HEK293 (cell line): Measurements from ENCODE around the gene AFF1.

Experiments
- CTCF ChIA-PET: fragments of 350-600 bp; formaldehyde crosslinking; extraction: SDS; loops from one replicate; lab custom pipeline; 2021; ENCODE audit warnings: antibody characterized with exemption; lab: Yijun Ruan, JAX
- POLR2A ChIA-PET: fragments of 300-600 bp; formaldehyde crosslinking; extraction: SDS; loops from one replicate; lab custom pipeline; 2020; ENCODE audit warnings: antibody characterized with exemption, inconsistent platforms; lab: Yijun Ruan, JAX
- H3K27ac ChIP-seq: fragments of 200-500 bp; sonication (Bioruptor generic); 2 replicates; pipeline ENCODE4 v1.5.1; 2014; ENCODE audit warnings: low read depth, low read length, control low read depth, inconsistent platforms; ENCODE audit errors: extremely low read depth
- H3K36me3 ChIP-seq, 2 experiments: fragments of 200-500 bp in 1 of 2; sonication (Bioruptor generic) in 1 of 2; 1 replicate in 1 of 2; 2 replicates in 1 of 2; pipeline ENCODE4 v1.5.1; 2014 to 2017; ENCODE audit warnings: inconsistent platforms in 2 of 2, low read length in 2 of 2; ENCODE audit not compliant: control insufficient read depth in 2 of 2, insufficient read depth in 1 of 2
- H3K4me1 ChIP-seq: fragments of 200-500 bp; sonication (Bioruptor generic); 2 replicates; pipeline ENCODE4 v1.5.1; 2014; ENCODE audit warnings: mild to moderate bottlenecking, low read length, inconsistent platforms; ENCODE audit not compliant: control insufficient read depth, insufficient read depth
- H3K4me3 ChIP-seq: 2 replicates; pipeline ENCODE4 v1.5.1; 2011; ENCODE audit warnings: low read depth, mild to moderate bottlenecking, control low read depth, low read length, moderate library complexity
- H3K9me3 ChIP-seq: fragments of 200-500 bp; sonication (Bioruptor generic); 2 replicates; pipeline ENCODE4 v1.5.1; 2014; ENCODE audit warnings: low read depth, low read length, inconsistent platforms; ENCODE audit not compliant: control insufficient read depth, insufficient read depth
- AEBP2 ChIP-seq: fragments of 450-650 bp; formaldehyde crosslinking; IDR thresholded peaks from 2 replicates; pipeline ENCODE4 v1.5.1; 2016; ENCODE audit warnings: missing biosample characterization, missing genetic modification characterization, borderline replicate concordance
- BCL11A ChIP-seq: fragments of 450-650 bp; formaldehyde crosslinking; IDR thresholded peaks from 2 replicates; pipeline ENCODE4 v1.5.1; 2016; ENCODE audit warnings: low read depth, missing biosample characterization, missing genetic modification characterization
- GFI1B ChIP-seq: fragments of 450-650 bp; formaldehyde crosslinking; IDR thresholded peaks from 2 replicates; pipeline ENCODE4 v1.5.1; 2016; ENCODE audit warnings: missing biosample characterization, missing genetic modification characterization
- GLI2 ChIP-seq: fragments of 450-650 bp; formaldehyde crosslinking; IDR thresholded peaks from 2 replicates; pipeline ENCODE4; 2017; ENCODE audit warnings: missing biosample characterization, missing genetic modification characterization, low read depth, borderline replicate concordance
- IKZF3 ChIP-seq: fragments of 450-650 bp; IDR thresholded peaks from 2 replicates; pipeline ENCODE4 v1.5.0; 2018; ENCODE audit warnings: missing biosample characterization, mild to moderate bottlenecking, missing genetic modification characterization, moderate library complexity
- KLF17 ChIP-seq: fragments of 450-650 bp; formaldehyde crosslinking; IDR thresholded peaks from 2 replicates; pipeline ENCODE4 v1.5.1; 2016; ENCODE audit warnings: missing biosample characterization, missing genetic modification characterization
- KLF7 ChIP-seq: fragments of 450-650 bp; formaldehyde crosslinking; IDR thresholded peaks from 2 replicates; pipeline ENCODE4 v1.5.1; 2016; ENCODE audit warnings: missing biosample characterization, missing genetic modification characterization, borderline replicate concordance
- PBX3 ChIP-seq: sonication (generic); formaldehyde crosslinking; IDR thresholded peaks from 2 replicates; pipeline ENCODE4 v1.8.1; 2022; ENCODE audit warnings: mild to moderate bottlenecking, moderate library complexity, missing genetic modification reagents
- REST ChIP-seq: fragments of 450-650 bp; formaldehyde crosslinking; IDR thresholded peaks from 2 replicates; pipeline ENCODE4 v1.5.1; 2016; ENCODE audit warnings: missing biosample characterization, missing genetic modification characterization
- ZBTB26 ChIP-seq: fragments of 450-650 bp; formaldehyde crosslinking; optimal IDR thresholded peaks from 2 replicates; pipeline ENCODE3; 2016; ENCODE audit warnings: missing biosample characterization, mild to moderate bottlenecking, missing genetic modification characterization
- ZBTB8A ChIP-seq: fragments of 450-650 bp; formaldehyde crosslinking; IDR thresholded peaks from 2 replicates; pipeline ENCODE4 v1.5.1; 2016; ENCODE audit warnings: missing biosample characterization, missing genetic modification characterization
- ZEB2 ChIP-seq: fragments of 450-650 bp; formaldehyde crosslinking; IDR thresholded peaks from 2 replicates; pipeline ENCODE4 v1.5.1; 2016; ENCODE audit warnings: missing biosample characterization, missing genetic modification characterization
- ZNF121 ChIP-seq: fragments of 450-650 bp; formaldehyde crosslinking; IDR thresholded peaks from 2 replicates; pipeline ENCODE4 v1.5.1; 2016; ENCODE audit warnings: missing biosample characterization, missing genetic modification characterization
- ZNF148 ChIP-seq: fragments of 450-650 bp; formaldehyde crosslinking; IDR thresholded peaks from 2 replicates; pipeline ENCODE4 v1.5.0; 2017; ENCODE audit warnings: missing biosample characterization, missing genetic modification characterization, borderline replicate concordance
- ZNF175 ChIP-seq: fragments of 450-650 bp; formaldehyde crosslinking; IDR thresholded peaks from 2 replicates; pipeline ENCODE4 v1.5.1; 2016; ENCODE audit warnings: missing biosample characterization, missing genetic modification characterization
- ZNF239 ChIP-seq: fragments of 450-650 bp; formaldehyde crosslinking; IDR thresholded peaks from 2 replicates; pipeline ENCODE4 v1.5.1; 2016; ENCODE audit warnings: missing biosample characterization, missing genetic modification characterization
- ZNF449 ChIP-seq: fragments of 450-650 bp; formaldehyde crosslinking; IDR thresholded peaks from 2 replicates; pipeline ENCODE4 v1.5.1; 2017; ENCODE audit warnings: missing biosample characterization, mild to moderate bottlenecking, missing genetic modification characterization, moderate library complexity
- ZNF549 ChIP-seq: fragments of 450-650 bp; IDR thresholded peaks from 2 replicates; pipeline ENCODE4 v1.5.1; 2018; ENCODE audit warnings: missing biosample characterization, missing genetic modification characterization, mild to moderate bottlenecking, inconsistent platforms, moderate library complexity
- ZNF660 ChIP-seq: fragments of 450-650 bp; IDR thresholded peaks from 2 replicates; pipeline ENCODE4 v1.5.1; 2018; ENCODE audit warnings: missing biosample characterization, mild to moderate bottlenecking, missing genetic modification characterization
- ZNF692 ChIP-seq: fragments of 450-650 bp; formaldehyde crosslinking; IDR thresholded peaks from 2 replicates; pipeline ENCODE4 v1.5.1; 2016; ENCODE audit warnings: missing biosample characterization, missing genetic modification characterization

The AFF1 gene

GRCh38 chr4:87073199-87074120 is 138.6 kb downstream of the AFF1 start (continued):
- TF ChIP-seq ZNF175 (tag by site-specific recombination) (no peak), ZEB2 (tag by site-specific recombination) (0 out of 2 replicates have a peak, but pooled peaks have one; percentile 40), ZNF121 (no peak), ZNF239 (tag by site-specific recombination) (no peak), PBX3 (no peak), AEBP2 (tag by site-specific recombination) (no peak), REST (tag by site-specific recombination) (no peak), ZBTB26 (tag by site-specific recombination) (peak; percentile 40), KLF7 (no peak)

GRCh38 chr4:87074121-87074488 is 139.3 kb downstream of the AFF1 start:
- CTCF ChIA-PET, result no interaction called here
- Histone ChIP-seq H3K4me1 (peaks cover 15% of the 10 kb centered on the region), H3K9me3 (no peaks in the 10 kb centered on the region), H3K27ac (no peak overlapping the region), H3K4me3 (no peak overlapping the region), H3K36me3 (no peaks in the 10 kb centered on the region)
- POLR2A ChIA-PET, result no interaction called here
- TF ChIP-seq ZNF449 (tag by site-specific recombination) (no peak), GFI1B (tag by site-specific recombination) (no peak), GLI2 (tag by site-specific recombination) (no peak), ZNF549 (no peak), IKZF3 (tag by site-specific recombination) (no peak), ZBTB8A (tag by site-specific recombination) (0 out of 2 replicates have a peak, but pooled peaks have one; percentile 29), ZNF692 (tag by site-specific recombination) (no peak), ZNF148 (tag by site-specific recombination) (no peak), KLF17 (no peak), BCL11A (tag by site-specific recombination) (no peak), ZNF660 (tag by site-specific recombination) (0 out of 2 replicates have a peak, but pooled peaks have one; percentile 47)
